Embryonic facial prominence (tissue), 1 donor: Measurements from ENCODE around the gene GPC1.

Experiments
- DNase-seq: peaks from one replicate; pipeline ENCODE4 v3.0.0-alpha.2; 2016; ENCODE audit errors: extremely low spot score

GPC1 gene

GRCh38 chr2:240397542-240397916 is 37.9 kb upstream of the GPC1 start:
- DNase-seq: no peak

- no peak for DNase-seq
Observed at GRCh38 chr2:240397924-240398645, 37.4 kb upstream of the GPC1 start.

- DNase-seq: no peak
Observed at GRCh38 chr2:240398661-240399267, 36.7 kb upstream of the GPC1 start.

GRCh38 chr2:240399419-240400324 is 35.8 kb upstream of the GPC1 start:
- DNase-seq: no peak

- DNase-seq: no peak
Observed at GRCh38 chr2:240400371-240401161, 34.9 kb upstream of the GPC1 start.

- no peak for DNase-seq
Observed at GRCh38 chr2:240401308-240401707, 34.2 kb upstream of the GPC1 start.

GRCh38 chr2:240401781-240402551 is 33.5 kb upstream of the GPC1 start:
- DNase-seq: no peak

GRCh38 chr2:240402566-240403272 is 32.7 kb upstream of the GPC1 start:
- DNase-seq: no peak

- DNase-seq: no peak
Observed at GRCh38 chr2:240403396-240404104, 31.9 kb upstream of the GPC1 start.

- DNase-seq: no peak
Observed at GRCh38 chr2:240404174-240404852, 31.1 kb upstream of the GPC1 start.

GRCh38 chr2:240405133-240405532 is 30.3 kb upstream of the GPC1 start:
- no peak for DNase-seq

GRCh38 chr2:240405684-240406313 is 29.7 kb upstream of the GPC1 start:
- DNase-seq: no peak

- DNase-seq: no peak
Observed at GRCh38 chr2:240407090-240407489, 28.4 kb upstream of the GPC1 start.

GRCh38 chr2:240410004-240410403 is 25.5 kb upstream of the GPC1 start:
- no peak for DNase-seq

GRCh38 chr2:240410808-240411207 is 24.7 kb upstream of the GPC1 start:
- no peak for DNase-seq

GRCh38 chr2:240411261-240412160 is 24.0 kb upstream of the GPC1 start:
- no peak for DNase-seq

GRCh38 chr2:240412211-240412861 is 23.1 kb upstream of the GPC1 start:
- no peak for DNase-seq
